Hippocampal formation (tissue), 2 donors: ENCODE measurements around the gene YTHDF1.
"Not testable (repeated sequence)": the region's sequence is repeated elsewhere in the genome, so short reads cannot be mapped to it uniquely, and the experiment has no call there.

Experiments used
- DNase-seq, 2 donors: peaks; one replicate each; lab custom pipeline; 2025; lab: John Stamatoyannopoulos, UW

YTHDF1 gene

DNA sequence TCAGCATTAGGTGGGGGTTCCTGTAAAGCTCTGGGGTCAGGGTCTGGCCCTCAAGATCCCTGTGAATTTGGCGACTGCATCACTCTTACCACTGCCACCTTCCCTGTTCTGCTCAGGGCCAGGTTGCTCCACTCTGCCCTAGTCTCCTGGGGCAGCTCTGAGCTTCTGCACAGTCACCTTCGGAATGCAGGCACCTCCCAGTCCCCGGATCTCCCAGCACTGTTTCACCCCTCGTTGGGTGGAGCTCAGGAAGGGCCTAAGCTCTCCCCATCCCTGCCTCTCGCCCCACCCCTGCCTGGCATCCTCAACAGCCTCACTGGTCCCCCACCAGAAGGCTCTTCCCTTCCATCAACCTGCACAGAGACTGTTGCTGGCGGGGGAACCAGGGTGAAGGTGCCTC lies 46.2 kb downstream of the YTHDF1 start:
- DNase-seq, result no peak

DNA sequence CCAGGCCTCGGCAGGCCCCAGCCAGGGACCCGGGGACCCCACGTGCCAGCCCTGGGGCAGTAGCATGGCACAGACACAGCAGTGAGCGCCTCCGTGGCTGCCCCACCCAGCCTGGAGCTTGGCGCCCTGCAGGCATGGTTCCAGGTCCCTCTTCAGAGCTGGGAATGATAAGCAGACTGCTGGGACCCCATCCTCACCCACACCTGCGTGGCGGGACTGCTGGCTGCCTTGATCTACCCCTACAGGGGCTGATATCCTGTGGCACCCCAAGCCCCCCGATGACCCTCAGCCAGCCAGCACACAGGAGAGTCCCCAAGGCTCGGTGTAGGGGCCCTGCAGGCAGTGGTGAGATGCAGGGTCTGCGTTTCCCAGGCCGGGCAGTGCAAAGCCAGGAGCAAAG lies 47.1 kb downstream of the YTHDF1 start:
- DNase-seq, result no peak

DNA sequence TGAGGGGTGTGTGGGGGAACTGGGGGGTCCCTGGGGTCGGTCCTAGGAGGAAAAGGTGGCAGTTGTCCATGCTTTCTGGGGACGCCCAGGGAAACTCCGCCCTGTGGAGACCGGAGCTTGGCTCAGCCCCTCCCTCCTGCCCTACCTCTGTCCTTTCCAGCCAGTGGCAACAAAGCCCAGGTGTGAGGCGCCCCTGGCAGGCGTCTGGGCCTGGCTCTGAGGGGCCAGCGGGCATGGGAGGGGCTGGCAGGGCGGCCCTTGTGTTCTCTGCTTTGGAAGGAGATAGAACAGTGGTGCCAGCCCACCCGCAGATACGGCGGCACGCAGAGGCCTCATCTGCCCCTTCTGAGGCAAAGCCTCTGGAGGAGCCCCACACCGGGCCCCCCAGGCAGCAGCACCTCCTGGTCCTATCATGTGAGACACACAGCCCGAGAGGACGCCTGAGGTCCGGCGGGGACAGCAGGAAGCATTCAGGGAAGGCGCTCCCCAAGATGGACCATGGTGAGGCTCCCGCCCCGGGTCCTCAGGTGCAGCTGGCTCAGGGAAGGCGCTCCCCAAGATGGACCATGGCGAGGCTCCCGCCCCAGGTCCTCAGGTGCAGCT lies 47.9 kb downstream of the YTHDF1 start:
- DNase-seq, result no peak

DNA sequence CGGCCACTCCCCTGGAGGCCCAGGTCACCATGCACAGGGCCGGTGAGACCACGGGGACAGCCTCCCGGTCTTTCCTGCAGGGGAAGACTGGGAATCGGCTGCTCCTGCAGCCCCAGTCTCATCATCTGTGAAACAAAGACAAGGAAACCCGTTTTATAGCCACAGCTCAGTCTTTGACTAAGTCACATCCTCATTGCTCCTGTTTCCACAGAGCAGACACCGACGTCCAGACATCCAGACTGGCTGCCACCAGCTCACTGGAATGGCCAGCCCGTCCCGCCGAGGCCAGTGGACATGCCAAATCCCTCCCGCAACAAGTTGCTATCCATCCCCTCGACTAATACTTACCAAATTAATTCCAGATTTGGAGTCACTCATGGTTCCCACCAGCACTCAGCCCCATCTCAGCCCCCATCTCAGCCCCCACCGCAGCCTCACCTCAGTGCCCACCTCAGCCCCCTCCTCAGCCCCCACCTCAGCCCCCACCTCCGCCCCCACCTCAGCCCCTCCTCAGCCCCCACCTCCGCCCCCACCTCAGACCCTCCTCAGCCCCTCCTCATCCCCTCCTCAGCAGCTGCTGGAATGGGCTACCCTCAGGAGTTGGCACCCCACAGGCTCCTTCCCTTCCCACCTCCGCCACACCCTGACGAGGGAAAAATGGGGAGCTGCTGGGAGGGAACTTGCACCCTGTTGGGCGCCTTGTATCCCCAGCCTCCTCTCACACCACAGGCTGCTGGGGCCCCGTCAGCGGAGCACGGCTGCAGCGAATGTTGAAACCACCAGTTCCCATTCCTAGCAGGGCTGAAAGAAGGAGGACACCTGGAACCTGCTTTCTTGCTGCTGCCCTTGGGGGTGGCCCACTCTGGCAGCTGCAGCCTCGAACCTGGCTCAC lies 48.7 kb downstream of the YTHDF1 start:
- no peak for DNase-seq

DNA sequence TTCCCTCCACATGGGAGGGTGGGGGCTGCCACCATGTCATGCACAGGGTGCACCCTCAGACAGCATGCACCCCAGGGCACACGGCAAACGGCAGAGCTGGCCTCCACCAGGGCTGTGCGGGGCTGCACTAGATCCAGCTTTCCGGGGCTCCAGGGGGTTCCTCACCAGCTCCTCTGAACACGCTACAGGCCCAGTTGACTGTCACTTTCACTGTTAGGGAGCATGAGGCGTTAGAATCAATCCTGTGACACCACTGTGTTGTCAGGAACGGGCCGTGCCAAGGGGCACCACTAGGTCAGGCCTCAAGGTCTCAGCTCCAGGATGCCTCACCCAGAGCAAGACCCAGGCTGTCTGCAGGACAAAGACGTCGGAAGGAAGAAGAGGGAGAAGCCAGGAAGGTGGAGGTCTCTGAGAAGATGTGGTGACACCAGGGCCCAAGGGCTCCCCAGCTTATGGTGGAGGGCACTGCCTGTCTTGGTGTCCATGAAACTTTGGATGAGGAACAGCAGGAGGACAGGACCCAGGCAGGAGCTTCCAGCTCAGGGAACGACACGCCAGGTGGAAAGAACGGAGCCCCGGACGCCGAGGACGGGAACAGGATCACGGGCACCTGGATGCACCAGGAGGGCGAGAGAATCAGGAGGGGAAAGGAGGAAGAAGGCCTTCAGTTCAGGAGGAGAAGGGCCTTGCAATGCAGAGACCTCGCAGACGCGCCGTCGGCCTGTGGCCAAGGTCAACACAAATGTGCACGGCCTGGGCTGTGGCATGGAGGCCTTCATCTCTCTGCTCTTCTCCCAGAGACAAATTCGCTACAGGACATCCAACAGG lies 49.5 kb downstream of the YTHDF1 start:
- DNase-seq, result no peak

DNA sequence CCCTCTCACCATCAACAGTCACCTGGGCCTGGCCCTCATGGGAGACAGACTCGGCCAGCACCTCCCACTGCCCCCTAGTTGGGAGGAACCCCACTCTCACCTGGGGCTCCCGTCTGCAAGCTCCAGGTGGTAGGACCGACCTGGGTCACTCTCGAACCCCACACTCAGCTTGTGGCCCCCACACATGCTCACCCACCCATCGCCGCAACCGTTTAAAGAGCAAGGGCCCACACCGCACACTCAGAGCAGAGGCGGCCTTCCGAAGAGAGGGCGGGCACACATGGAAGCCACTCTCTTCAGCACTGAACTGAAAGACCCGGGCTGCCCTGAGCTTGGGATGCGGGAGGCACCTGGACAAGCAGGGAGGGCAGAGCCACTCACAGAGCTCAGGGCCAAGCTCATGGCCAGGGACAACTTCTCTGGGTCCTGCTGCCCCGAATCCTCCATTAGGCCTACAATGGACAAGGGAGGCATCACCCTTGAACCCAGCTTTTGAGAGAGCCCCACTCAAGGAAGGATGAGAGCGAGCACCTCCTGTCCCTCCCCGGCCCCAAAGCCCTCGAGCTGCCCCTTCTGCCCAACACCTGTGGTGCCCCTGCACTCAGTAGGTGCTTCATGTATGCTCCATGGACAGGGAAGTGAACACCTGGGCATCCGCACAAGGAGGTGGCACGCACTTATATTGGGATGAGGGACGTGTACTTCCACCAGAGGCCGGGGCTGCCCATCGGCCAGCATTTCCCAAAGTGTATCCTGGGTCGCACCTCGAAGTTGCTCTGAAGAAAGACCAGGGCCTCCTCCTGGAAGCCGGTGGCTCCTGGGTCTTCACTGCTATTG lies 50.4 kb downstream of the YTHDF1 start:
- DNase-seq, result no peak

DNA sequence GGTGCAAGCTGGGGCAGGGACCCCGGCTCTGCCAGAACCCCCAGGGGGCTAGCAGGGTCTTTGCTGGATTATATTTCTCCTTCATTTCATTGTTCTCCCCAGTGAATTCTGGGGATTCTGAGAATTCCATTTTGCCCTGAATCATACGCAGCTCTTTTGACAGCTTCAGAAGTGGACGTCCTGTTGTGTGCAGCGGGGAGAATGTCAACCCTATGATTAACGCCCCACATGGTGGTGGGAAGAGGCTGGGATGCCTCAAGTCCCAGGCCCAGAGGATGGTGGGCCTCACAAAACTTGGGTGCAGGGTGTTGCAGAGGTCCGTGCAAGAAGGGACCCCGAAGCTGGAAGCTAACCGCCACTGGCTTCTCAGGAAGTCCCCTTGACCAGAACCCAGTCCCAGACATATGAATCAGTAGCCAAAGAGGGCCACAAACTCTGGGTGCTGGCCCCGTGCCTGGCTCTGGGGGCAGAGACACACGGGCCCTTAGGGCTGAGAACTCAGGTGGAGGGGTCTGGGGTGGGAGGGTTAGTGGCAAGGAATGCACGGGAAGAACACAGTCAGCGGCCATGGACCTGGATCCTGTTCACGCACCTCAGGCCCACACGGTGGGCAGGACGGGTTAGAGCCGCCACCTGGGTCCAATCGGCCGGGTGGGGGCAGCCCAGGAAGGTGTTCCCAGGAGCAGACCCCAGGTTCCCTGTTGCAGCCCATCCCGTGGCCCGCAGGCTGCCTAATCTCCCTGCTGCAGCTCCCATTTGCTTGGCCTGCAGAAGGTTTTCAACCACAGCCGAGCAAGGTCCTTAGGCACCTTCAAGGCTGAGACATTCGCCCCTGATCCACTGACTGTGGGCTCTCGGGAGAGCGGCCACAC lies 51.2 kb downstream of the YTHDF1 start:
- DNase-seq, result no peak

DNA sequence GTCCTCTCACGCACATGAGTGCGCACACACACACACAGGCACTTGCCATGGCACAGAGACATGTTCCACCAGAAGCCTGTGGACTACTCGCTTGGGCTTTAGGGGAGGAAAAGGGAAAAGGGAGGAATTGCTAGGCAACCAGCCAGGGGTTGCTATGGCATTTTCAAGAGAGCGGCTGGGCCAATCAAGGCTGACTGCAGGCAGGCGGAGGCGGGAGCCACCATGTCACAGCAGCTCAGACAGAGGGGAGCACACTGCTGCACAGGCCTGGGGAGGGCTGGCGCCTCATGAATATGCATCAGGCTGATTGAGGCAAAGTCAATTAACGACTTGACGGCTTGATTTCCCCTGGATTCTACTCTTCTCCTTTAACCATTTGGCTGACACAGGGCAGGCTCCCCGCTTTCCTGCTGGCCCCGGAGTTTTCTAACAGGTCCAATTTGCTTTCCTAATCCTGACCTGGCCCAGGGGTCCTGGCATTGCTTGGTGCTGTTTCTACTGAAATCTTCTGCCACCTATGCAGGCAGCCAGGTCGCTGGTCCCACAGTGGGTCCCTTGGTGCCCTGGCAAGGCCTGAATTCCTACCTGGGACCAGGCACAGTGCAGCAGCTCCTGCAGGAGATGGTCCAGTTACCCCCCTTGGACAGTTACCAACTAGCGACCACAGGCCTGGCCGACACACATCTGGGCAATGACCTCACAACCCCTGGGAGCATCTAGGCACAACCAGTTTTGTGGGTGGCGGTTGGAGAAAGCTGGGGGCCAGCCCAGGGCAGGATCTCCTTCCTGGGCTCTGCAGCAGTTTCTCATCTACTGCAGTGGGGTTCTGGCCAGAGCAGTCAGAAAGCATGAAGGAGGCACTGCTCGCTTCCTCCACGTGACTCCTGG lies 52.1 kb downstream of the YTHDF1 start:
- DNase-seq, result peak in 1 of 2 donors; percentile 58

DNA sequence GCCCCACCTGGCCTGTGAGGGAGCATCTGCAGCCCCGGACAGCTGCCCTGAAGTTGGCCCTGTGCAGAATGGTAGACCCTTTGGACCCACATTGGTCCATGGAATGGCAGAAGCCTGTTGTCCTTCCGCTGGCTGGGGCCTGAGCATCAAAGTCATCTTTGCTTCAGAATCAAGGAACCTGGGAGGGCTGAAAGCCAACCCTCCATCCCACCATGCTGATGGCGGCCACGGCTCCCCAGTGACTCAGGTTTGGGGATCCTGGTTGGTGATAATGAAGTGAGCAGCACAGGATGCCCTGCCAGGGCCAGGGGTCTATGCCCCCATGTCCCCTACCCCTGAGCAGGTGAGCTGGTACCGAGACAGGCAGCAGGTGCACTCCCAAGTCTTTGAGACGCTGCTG lies 52.8 kb downstream of the YTHDF1 start:
- no peak for DNase-seq

DNA sequence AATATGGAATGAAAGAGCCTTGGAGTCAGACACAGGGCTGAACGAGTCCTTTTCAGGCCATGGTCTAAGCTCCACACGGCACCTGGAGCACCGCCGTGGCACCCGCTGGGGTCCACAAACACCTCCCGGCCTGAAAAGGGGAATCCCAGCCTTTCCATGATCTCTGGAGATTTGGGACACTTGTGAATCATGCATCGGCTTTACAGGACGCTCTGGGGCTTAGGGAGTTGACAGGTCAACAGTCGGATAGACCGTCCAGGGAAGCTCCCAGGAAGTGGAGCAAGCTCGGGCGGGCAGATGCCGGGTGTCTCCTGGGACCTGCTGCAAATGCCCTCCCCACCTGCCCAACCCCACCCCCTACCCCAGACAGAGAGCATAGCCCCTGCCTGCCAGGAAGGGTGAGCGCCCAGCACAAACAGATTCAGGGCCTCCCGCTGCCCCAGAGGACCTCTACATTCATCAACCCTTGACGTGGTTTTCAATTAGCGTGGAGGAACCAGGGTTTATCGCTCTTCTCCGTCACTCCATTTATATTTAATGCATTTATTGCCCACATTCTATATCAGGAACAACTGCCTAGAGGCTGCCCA lies 53.6 kb downstream of the YTHDF1 start:
- no peak for DNase-seq

DNA sequence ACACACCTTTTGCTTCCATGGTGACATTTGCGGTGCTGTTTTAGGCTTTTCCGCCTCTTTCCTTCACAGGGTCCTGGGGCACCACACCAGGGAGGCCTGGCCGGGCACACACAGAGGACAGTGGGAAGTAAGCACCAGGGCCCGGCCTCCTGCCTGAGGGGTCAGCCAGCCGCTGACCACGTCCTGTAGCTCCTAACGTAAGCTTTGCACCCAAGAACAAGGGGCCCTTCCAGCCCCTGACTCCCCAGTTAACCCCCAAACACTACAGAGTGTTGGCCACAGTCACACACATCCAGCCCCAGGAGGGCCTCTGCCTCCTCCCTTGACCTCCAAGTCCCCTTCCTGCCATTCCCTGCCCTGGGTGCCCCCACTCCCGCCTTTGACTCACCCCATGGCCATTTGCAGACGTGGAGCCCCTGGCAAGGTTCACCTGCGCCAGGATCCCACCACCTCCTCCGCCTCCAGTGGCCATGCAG lies 54.7 kb downstream of the YTHDF1 start:
- no peak for DNase-seq

DNA sequence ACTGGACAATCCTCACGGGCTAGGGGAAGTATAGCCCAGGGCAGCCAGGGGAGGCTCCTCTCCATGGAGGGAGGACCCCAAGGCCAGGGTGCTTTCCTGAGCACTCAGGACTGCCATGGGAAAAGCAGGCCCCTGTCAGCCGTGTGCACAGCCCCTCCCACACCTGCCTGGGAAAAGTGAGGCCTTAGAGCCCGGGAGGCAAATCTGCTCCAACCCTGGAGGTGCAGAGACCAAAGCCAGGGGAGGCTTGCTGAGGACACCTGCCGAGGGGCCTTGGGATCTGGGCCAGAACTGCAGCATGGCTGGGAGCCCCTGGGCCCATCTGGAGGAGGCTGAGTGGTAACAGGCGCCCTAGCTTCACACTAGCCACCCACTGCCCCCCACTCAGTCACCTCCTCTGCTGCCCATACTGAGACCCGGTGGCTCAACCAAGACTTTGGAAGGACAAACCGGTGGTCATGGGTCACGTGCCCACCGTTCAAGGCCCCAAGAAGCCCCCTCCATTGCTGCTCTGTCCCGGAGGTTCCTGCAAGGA lies 55.2 kb downstream of the YTHDF1 start:
- DNase-seq, result no peak

DNA sequence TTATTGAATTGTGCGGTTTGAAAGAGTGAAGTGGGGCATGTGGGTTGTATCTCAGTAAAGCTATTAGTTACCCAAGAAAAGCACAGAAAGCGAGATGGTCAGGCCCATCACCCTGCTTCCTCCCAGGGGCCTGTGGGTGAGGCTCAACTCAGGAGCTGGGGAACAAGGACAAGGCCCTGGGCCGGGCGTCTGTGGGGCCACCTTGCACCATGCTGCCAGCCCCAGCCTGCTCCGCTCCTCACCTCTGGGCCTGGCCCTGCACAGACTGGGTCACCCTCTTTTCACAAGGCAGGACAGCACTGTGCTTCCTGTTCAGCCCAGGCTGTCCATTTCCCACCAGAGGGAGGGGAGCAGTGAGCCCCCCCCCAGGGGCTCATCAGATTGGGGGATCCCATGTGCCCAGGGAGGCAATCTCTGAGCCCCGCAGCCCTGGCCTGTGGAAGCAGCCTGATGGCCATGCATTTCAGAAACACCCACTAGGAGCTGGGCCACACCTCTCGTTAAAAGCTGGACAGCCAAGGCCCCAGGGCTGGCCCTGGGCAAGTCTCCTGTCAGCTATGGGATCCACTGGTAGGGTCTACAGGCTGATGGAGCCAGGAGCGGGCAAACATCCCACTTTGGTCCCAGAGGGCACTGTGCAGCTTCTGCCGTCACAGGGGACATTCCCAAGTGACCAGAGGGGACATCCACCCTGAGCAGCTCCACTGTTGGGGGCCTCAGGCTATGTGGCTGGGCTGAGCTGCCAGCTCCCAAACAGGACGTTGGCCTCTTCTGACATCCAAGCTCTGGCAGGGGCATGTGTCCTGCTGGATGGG lies 55.9 kb downstream of the YTHDF1 start:
- no peak for DNase-seq

DNA sequence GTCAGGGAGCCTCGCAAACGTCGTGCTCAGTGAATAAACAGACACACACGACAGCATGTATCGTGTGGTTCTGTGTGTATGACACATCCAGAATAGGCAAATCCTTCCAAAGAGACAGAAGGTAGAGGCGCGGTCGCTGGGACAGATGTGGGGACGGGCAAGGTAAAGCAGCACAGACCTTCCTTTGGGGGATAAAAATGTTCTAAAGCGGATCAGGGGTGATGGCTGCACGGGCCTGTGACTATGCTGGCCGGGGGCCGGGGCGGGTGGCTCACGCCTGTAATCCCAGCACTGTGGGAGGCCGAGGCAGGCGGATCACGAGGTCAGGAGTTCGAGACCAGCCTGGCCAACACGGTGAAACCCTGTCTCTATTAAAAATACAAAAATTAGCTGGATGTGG lies 56.7 kb downstream of the YTHDF1 start:
- not testable (repeated sequence) for DNase-seq

DNA sequence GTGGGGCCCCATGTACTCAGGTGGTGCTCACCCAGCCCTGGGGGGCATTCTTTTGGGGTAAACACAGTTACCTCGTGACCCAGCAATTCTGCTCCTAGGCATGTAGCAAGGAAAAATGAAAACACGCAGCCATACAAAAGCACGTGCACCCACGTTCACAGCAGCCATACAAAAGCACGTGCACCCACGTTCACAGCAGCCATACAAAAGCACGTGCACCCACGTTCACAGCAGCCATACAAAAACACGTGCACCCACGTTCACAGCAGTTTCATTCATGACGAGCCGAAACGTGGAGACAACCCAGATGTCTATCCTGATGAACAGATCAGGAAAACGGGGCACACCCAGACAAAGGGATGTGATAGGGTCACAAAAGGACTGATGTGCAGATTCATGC lies 57.1 kb downstream of the YTHDF1 start:
- no peak for DNase-seq

DNA sequence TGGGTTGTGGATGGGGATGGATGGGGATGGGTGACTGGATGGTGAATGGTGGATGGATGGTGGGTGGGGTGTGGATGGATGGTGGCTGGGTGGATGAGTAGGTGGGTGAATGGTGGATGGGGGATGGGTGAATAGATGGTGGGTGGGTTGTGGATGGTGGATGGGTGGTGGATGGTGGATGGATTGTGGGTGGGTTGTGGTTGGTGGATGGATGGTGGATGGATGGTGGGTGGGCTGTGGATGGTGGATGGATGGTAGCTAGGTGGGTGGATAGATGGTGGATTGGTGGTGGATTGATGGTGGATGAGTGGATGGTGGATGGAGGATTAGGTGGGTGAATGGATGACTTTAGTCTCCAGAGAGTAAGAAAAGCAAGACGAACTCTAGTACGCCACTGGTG lies 57.6 kb downstream of the YTHDF1 start:
- DNase-seq, result no peak

DNA sequence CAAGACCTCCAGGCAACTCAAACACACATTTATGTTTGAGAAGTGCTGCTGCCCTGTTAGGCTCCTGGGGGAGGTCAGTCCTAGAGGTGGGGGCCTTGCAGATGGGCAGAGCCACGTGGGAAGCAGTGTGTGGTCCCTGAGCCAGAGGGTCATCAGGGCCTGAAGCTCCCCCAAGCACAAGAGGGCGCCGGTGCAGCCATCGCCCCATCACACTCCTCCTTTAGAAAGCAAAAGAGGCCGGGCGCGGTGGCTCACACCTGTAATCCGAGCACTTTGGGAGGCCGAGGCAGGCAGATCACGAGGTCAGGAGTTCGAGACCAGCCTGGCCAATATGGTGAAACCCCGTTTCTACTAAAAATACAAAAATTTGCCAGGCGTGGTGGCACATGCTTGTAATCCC lies 58.5 kb downstream of the YTHDF1 start:
- not testable (repeated sequence) for DNase-seq

DNA sequence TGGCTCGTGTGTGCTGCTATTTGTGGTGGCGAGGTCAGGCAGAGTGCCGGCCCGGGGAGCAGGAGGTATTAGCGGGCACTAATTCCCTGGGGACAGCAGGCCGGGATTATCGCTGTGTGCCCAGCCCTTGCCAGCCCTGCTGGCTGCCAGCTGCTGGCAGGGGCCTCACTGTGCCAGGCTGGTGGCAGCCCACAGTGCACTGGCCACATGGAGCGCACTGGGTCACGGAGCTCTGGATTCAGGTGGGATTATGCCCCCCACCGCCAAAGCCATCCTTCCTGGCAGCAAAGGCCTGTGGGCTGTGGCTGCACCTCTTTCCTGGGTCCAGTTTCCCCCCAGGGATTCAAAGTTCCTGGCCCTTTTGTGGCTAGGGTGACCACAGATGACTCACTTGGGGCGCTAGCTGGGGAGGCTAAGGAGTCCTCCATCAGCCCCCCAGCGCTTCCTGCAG lies 59.7 kb downstream of the YTHDF1 start:
- no peak for DNase-seq
